ENCODE results near the gene TAMALIN.

Gene TAMALIN

GRCh38 chr12:52055731-52056711 is 49.3 kb downstream of the TAMALIN start:
- no peak for TF ChIP-seq CTCF (conservative IDR thresholded peaks at IDR 0.05; ENCODE audit: low read depth, low read length)
- no peak overlapping the region for H3K4me3 ChIP-seq (ENCODE audit: low read length)
- no peak for DNase-seq (ENCODE audit: low read depth)

GRCh38 chr12:52056801-52057637 is 50.3 kb downstream of the TAMALIN start:
- no peak for DNase-seq (ENCODE audit: low read depth)
- no peak overlapping the region for H3K4me3 ChIP-seq (ENCODE audit: low read length)
- no peak for TF ChIP-seq CTCF (conservative IDR thresholded peaks at IDR 0.05; ENCODE audit: low read depth, low read length)

- no peak for TF ChIP-seq CTCF (conservative IDR thresholded peaks at IDR 0.05; ENCODE audit: low read depth, low read length)
- no peak for DNase-seq (ENCODE audit: low read depth)
- no peak overlapping the region for H3K4me3 ChIP-seq (ENCODE audit: low read length)
These were observed 51.2 kb downstream of the TAMALIN start for GRCh38 chr12:52057638-52058576.

GRCh38 chr12:52058631-52059361 is 52.0 kb downstream of the TAMALIN start:
- no peak for DNase-seq (ENCODE audit: low read depth)
- TF ChIP-seq CTCF (conservative IDR thresholded peaks at IDR 0.05; ENCODE audit: low read depth, low read length) = no peak
- H3K4me3 ChIP-seq (ENCODE audit: low read length) = no peak overlapping the region

- DNase-seq (ENCODE audit: low read depth) = no peak
These were observed 53.1 kb downstream of the TAMALIN start for GRCh38 chr12:52059582-52060497.

More at GRCh38 chr12:52059582-52060497, 53.1 kb downstream of the TAMALIN start:
- TF ChIP-seq CTCF (conservative IDR thresholded peaks at IDR 0.05; ENCODE audit: low read depth, low read length) = no peak
- no peak overlapping the region for H3K4me3 ChIP-seq (ENCODE audit: low read length)

Measured in retinal pigment epithelial cell (primary cell).